ENCODE data around the gene MAD2L2.

DNA sequence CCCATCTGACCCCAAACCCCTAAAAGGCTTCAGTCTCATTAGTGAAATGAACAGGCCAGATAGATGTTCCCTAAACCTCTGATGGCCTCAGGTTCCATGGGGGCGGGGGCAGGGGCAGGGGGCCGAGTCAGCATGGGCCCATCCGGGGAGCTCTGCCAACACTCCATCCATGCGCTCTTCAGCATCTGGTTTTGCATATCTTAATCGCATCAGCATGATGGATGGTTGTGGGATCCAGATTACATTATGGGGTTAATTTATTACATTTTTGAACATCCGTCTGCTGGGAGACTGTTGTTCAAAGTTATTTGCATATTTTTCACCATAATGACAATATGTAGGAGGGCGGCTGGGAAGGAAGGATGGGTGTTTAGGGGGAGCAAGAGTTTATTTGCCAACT lies 3.1 kb upstream of the MAD2L2 start:
- TF ChIP-seq POLR2A (IDR thresholded peaks at IDR 0.05) (no peak), EP300 (IDR thresholded peaks at IDR 0.05) (no peak), POLR2AphosphoS5 (IDR thresholded peaks at IDR 0.05) (no peak)
- TF ChIP-seq, protein P1, sequence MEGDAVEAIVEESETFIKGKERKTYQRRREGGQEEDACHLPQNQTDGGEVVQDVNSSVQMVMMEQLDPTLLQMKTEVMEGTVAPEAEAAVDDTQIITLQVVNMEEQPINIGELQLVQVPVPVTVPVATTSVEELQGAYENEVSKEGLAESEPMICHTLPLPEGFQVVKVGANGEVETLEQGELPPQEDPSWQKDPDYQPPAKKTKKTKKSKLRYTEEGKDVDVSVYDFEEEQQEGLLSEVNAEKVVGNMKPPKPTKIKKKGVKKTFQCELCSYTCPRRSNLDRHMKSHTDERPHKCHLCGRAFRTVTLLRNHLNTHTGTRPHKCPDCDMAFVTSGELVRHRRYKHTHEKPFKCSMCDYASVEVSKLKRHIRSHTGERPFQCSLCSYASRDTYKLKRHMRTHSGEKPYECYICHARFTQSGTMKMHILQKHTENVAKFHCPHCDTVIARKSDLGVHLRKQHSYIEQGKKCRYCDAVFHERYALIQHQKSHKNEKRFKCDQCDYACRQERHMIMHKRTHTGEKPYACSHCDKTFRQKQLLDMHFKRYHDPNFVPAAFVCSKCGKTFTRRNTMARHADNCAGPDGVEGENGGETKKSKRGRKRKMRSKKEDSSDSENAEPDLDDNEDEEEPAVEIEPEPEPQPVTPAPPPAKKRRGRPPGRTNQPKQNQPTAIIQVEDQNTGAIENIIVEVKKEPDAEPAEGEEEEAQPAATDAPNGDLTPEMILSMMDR (IDR thresholded peaks at IDR 0.05), result no peak

Data from upper lobe of left lung (tissue), 4 donors.